GM18505 (cell line): ENCODE measurements around the gene IFNE.

ENCODE experiments used
- ATAC-seq: cut with Tn5 transposase; IDR thresholded peaks from one replicate; pipeline ENCODE4 v1.9.1; 2021; ENCODE audit not compliant: unreplicated experiment
- POLR2A ChIP-seq: IDR thresholded peaks from 4 replicates; pipeline ENCODE4 v1.6.1; 2011; ENCODE audit warnings: borderline replicate concordance; ENCODE audit not compliant: insufficient read depth, insufficient read length; ENCODE audit errors: extremely low read depth

Gene IFNE

DNA sequence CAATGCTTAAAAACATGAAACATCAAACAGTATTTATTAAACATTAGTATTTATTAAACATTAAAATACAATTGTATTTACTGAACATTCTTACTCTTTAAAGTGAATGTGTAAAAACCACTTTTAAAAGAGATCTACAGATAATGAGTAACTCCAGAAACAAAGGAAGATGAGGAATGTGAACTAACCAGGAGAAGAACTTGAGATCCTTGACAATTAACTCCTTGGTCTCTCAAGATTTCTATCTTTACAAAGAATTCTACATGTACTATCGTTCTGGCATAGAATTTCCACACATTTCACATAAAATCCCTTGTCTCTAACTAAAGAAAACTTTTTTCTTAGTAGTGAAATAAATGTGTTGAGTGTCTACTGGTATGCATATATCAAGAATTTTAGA is 28.7 kb upstream of the IFNE start:
- no peak for ATAC-seq
- no peak for TF ChIP-seq POLR2A

DNA sequence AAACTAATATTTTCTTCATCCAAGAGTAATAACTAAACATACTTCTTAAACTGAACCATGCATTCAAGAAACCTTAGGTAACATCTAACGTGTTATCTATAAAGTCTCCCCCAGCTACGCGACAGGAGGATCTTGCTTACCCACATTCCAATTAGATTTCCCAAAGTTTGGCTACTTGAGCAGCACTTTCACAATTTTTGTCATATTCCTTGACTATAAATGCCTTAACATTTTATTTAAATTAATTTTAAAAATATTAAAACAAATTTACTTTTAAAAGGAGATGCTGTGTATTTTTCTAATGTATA is 25.3 kb upstream of the IFNE start:
- no peak for ATAC-seq

GRCh38 chr9:21506626-21507482 is 24.7 kb upstream of the IFNE start:
- no peak for TF ChIP-seq POLR2A
- ATAC-seq = no peak

More for the DNA sequence above, 25.3 kb upstream of the IFNE start:
- TF ChIP-seq POLR2A = no peak

DNA sequence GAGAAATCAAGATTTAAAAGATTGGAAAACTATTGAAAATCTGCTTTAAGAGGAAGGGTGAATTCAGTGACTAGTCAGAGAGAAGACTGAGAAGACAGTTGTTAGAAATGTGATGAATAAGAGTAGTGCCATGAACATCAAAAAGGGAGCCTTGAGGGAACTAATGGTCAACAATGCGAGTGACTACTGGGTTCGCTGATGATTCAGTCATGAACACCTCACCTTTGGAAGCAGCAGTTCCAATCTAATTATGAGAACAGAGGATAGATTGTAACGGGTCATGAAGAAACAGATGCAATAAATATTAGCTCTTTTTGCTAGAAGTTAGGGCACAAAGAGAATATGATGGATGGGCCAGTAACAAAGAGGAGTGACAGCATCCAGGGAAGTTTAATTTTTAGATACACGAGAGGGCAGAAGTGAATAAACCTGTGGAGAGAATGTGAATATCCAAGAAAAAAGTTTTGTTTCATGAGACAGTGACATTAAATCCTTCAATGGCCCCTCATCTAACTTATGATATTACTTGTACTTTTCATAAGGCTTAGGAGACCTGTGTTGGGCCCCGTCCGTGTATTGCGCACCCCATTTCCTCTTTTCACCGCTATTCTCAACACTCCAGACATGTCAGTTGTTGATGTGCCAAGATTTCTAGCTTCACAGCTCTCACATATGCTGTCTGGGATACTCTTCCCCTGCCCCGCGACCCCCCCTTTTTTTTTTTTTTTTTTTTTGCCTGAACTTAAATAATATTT is 23.5 kb upstream of the IFNE start:
- TF ChIP-seq POLR2A = no peak
- no peak for ATAC-seq

GRCh38 chr9:21504894-21505293 is 22.8 kb upstream of the IFNE start:
- TF ChIP-seq POLR2A = no peak
- no peak for ATAC-seq

DNA sequence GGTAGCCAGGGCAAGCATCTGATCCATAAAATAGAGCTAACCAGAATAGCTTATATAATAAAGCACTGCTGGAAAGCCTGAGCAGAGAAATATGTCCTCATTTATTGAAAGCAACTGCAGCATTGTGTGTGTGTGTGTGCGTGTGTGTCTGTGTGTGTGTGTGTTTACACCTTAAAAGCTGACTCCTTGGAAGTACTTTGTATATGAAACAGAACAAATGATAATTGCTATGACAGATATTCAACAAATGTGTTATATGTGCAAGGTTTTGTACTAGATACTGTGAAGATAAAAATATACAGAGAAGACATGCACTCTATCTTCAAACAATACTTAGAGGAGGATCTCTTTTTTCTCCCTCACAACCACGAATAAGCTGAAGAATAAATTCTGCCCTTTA is 22.0 kb upstream of the IFNE start:
- no peak for TF ChIP-seq POLR2A
- ATAC-seq = no peak

GRCh38 chr9:21502586-21502985 is 20.5 kb upstream of the IFNE start:
- no peak for ATAC-seq
- TF ChIP-seq POLR2A = no peak

DNA sequence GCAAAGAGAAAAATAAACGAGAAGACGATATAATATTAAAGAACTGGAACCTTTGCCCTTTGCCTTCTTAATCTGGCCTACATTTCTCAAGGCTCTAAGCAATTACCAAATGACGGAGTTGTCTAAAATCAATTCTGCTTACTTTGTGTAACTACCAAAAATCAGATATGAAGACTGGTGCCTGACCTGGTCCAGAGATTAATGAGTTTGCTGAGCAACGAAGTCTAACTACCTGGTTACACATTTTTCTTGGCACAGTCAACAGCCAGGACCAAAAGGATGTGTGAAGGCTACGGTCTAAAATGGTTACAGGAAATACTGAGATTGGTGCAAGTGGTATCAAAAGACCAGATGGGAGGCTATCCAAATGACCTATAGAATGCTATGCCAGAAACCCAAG is 17.8 kb upstream of the IFNE start:
- no peak for ATAC-seq
- TF ChIP-seq POLR2A = no peak

DNA sequence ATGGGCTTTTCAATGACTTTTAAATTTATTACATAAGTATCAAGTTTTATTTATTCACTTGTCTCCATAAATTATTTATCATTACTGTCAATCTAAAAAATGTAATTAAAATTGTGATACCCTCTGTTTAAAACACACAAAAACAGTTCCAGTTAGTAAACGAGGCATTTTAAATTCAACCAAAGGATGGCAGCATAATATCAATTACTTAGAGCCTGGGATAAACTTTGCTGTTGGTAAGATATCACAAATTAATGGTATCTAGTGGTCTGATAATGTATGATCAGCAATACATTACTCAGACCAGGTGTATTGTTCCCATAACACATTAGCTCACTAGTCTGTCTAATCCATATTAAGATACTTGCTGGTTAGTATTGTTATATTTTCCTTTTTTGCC is 9.6 kb upstream of the IFNE start:
- no peak for ATAC-seq
- TF ChIP-seq POLR2A = no peak

DNA sequence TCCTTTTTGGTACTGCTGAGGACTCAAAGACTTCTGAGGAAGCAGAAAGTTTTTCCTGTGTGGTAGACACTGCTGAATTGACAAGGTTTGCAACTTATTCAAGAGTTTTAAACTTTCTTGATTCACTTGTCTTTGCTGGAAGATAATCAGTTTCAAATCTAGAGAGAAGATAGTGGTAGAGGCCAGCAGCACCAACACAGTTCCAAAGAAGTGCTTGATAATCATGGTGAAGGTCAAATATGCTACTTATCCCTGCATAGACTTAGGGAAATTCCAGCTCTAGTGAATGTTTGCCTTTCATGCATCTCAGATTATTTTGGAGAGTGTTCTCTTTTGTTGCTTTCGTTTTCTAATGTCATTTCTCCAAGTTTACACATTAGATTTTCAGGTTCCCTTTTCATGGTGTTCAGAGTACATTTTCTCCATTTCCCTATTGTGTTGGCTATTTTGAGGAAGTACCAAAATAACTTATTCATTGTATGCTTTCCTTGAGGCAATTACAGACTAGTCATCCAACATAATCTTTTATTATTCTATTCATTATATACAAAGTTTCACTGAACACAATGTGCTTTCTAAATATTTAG is 550 bp downstream of the IFNE start:
- ATAC-seq = no peak
- TF ChIP-seq POLR2A = no peak

DNA sequence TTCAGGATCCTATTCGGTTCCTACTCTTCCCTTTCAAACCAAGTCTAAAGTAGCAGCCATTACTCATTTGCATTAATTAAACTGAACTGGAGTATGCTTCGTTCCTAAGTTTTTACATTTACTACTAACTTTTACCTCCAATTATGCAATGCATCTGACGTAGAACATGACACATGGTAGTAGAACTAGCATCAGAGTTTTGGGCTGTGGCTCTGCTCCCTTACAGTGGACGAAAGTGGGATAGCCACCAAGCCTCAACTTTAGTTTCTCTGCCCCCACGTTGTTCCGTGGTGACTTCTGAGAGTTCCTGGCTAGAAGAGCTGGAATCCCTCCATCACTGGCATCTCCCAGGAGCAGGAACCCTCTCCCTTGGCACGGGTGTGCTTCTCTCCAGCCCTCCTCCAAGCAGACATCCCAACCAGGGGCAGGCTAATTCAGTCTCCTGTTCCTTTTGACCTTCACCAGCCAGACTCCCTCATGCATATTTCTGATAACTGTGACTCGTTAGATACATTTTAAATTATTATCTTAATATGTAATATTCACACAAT is 2.9 kb downstream of the IFNE start:
- no peak for TF ChIP-seq POLR2A
- ATAC-seq = no peak

DNA sequence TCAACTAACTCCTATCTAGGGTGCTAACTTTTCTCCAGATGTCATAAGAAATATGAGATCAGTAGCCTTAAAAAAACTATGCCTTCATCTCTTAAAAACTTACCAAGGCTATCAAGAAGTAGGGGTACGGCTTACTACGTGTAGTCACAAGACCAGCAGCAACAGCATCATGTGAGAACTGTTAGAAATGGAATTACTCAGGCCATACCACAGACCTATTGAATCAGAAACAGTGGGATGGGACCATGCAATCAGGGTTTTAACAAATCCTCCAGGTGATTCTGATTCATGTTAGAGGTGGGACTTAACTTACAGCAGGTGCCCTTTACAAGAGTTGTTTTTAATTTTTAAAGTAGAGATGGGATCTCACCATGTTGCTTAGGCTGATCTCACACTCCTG is 4.6 kb downstream of the IFNE start:
- no peak for ATAC-seq
- TF ChIP-seq POLR2A = no peak

DNA sequence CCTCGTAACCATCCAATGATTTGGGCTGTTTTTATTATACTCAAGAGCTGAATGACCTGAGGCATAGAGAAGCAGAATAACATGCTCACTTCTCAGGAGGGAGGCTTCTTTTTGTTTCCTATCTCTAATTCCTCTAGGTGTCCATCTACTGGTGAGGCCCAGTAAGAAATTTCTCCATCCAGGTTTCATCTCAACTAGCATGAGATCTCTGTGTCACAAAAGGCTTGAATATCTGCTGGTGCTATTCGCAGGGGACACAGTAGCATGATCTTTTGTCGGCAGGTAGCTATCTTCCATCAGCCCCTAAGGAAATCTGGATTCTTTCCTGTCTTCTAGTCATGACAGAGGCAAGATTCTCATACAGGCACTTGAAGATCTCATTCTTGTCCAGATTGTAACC is 8.9 kb downstream of the IFNE start:
- no peak for ATAC-seq
- TF ChIP-seq POLR2A = no peak
